Stimulated activated effector memory CD8-positive, alpha-beta T cell treated with anti-CD3 and anti-CD28 coated beads, Interleukin-12 subunit alpha, Interleukin-12 subunit beta, amount 100 ng/mL, for 72 hours (primary cell): Measurements from ENCODE around the gene CHD2.

Experiments used
- ATAC-seq: fragments of 150-1000 bp; cut with Tn5 transposase; 2 replicates; pipeline ENCODE4 v1.10.0; 2021
- DNase-seq, 2 donors: peaks; one replicate each; pipeline ENCODE4 v3.0.0; 2021 to 2022; ENCODE audit warnings: low spot score in 2 of 2
- H3K27ac Mint-ChIP-seq: one replicate; pipeline ENCODE4 v1.8.0; 2022; ENCODE audit warnings: mild to moderate bottlenecking, mixed read lengths
- H3K36me3 Mint-ChIP-seq: one replicate; pipeline ENCODE4 v1.8.0; 2022; ENCODE audit warnings: mild to moderate bottlenecking, mixed read lengths
- H3K4me1 Mint-ChIP-seq: one replicate; pipeline ENCODE4 v1.8.0; 2022; ENCODE audit warnings: mixed read lengths
- H3K4me3 Mint-ChIP-seq: one replicate; pipeline ENCODE4 v1.8.0; 2022; ENCODE audit warnings: mild to moderate bottlenecking, mixed read lengths
- H3K9me3 Mint-ChIP-seq: one replicate; pipeline ENCODE4 v1.8.0; 2022; ENCODE audit warnings: mixed read lengths

The CHD2 gene

GRCh38 chr15:92971081-92971480 is 71.0 kb downstream of the CHD2 start:
- Mint-ChIP-seq H3K4me1 (peaks cover 24% of the 10 kb centered on the region), H3K27ac (peak overlapping the region; percentile 82), H3K9me3 (no peaks in the 10 kb centered on the region), H3K4me3 (no peak overlapping the region), H3K36me3 (no peaks in the 10 kb centered on the region)
- ATAC-seq (no peak), DNase-seq (no peak)

GRCh38 chr15:92971713-92972112 is 71.6 kb downstream of the CHD2 start:
- H3K4me1 Mint-ChIP-seq = peaks cover 25% of the 10 kb centered on the region
- H3K36me3 Mint-ChIP-seq = no peaks in the 10 kb centered on the region
- no peak for DNase-seq

GRCh38 chr15:92974183-92974915 is 74.2 kb downstream of the CHD2 start:
- H3K27ac Mint-ChIP-seq = peak overlapping the region; percentile 65
- peaks cover 26% of the 10 kb centered on the region for H3K4me1 Mint-ChIP-seq
- H3K9me3 Mint-ChIP-seq = no peaks in the 10 kb centered on the region
- H3K36me3 Mint-ChIP-seq = no peaks in the 10 kb centered on the region
- no peak overlapping the region for H3K4me3 Mint-ChIP-seq
- ATAC-seq (no peak), DNase-seq (no peak)

More at GRCh38 chr15:92971713-92972112, 71.6 kb downstream of the CHD2 start:
- Mint-ChIP-seq H3K27ac (peak overlapping the region; percentile 82), H3K4me3 (no peak overlapping the region), H3K9me3 (no peaks in the 10 kb centered on the region)
- ATAC-seq = no peak

- no peak overlapping the region for H3K4me3 Mint-ChIP-seq
- peak overlapping the region; percentile 9 for H3K27ac Mint-ChIP-seq
- DNase-seq = no peak
- H3K4me1 Mint-ChIP-seq = peaks cover 23% of the 10 kb centered on the region
- no peaks in the 10 kb centered on the region for H3K36me3 Mint-ChIP-seq
- ATAC-seq = no peak
- no peaks in the 10 kb centered on the region for H3K9me3 Mint-ChIP-seq
Measured at GRCh38 chr15:92979011-92979701, 79.0 kb downstream of the CHD2 start.

- H3K4me3 Mint-ChIP-seq = no peak overlapping the region
- no peak overlapping the region for H3K27ac Mint-ChIP-seq
- ATAC-seq (peak; percentile 94), DNase-seq (no peak)
- H3K9me3 Mint-ChIP-seq = no peaks in the 10 kb centered on the region
- no peaks in the 10 kb centered on the region for H3K36me3 Mint-ChIP-seq
- H3K4me1 Mint-ChIP-seq = peaks cover 9% of the 10 kb centered on the region
Measured at GRCh38 chr15:92981333-92981732, 81.2 kb downstream of the CHD2 start.

GRCh38 chr15:92984161-92984560 is 84.0 kb downstream of the CHD2 start:
- ATAC-seq (no peak), DNase-seq (no peak)
- Mint-ChIP-seq H3K36me3 (no peaks in the 10 kb centered on the region), H3K4me1 (peaks cover 6% of the 10 kb centered on the region), H3K4me3 (no peak overlapping the region), H3K27ac (peak overlapping the region; percentile 1), H3K9me3 (no peaks in the 10 kb centered on the region)

GRCh38 chr15:92989470-92989869 is 89.3 kb downstream of the CHD2 start:
- ATAC-seq (no peak), DNase-seq (no peak)
- no peaks in the 10 kb centered on the region for H3K36me3 Mint-ChIP-seq
- peak overlapping the region; percentile 48 for H3K27ac Mint-ChIP-seq
- peaks cover 22% of the 10 kb centered on the region for H3K4me1 Mint-ChIP-seq
- H3K4me3 Mint-ChIP-seq = no peak overlapping the region
- H3K9me3 Mint-ChIP-seq = no peaks in the 10 kb centered on the region

GRCh38 chr15:92990031-92990430 is 89.9 kb downstream of the CHD2 start:
- no peak for ATAC-seq
- Mint-ChIP-seq H3K36me3 (no peaks in the 10 kb centered on the region), H3K9me3 (no peaks in the 10 kb centered on the region), H3K27ac (peak overlapping the region; percentile 48), H3K4me3 (no peak overlapping the region), H3K4me1 (peaks cover 22% of the 10 kb centered on the region)
- no peak for DNase-seq

GRCh38 chr15:92992720-92993119 is 92.6 kb downstream of the CHD2 start:
- no peaks in the 10 kb centered on the region for H3K36me3 Mint-ChIP-seq
- H3K4me1 Mint-ChIP-seq = peaks cover 22% of the 10 kb centered on the region
- H3K27ac Mint-ChIP-seq = peak overlapping the region; percentile 8
- H3K9me3 Mint-ChIP-seq = no peaks in the 10 kb centered on the region
- no peak for DNase-seq
- no peak for ATAC-seq
- H3K4me3 Mint-ChIP-seq = no peak overlapping the region

- H3K27ac Mint-ChIP-seq = peak overlapping the region; percentile 64
- DNase-seq (no peak), ATAC-seq (no peak)
- no peaks in the 10 kb centered on the region for H3K9me3 Mint-ChIP-seq
- no peak overlapping the region for H3K4me3 Mint-ChIP-seq
- H3K4me1 Mint-ChIP-seq = peaks cover 7% of the 10 kb centered on the region
- no peaks in the 10 kb centered on the region for H3K36me3 Mint-ChIP-seq
Measured at GRCh38 chr15:92997821-92998220, 97.7 kb downstream of the CHD2 start.

- Mint-ChIP-seq H3K27ac (peak overlapping the region; percentile 73), H3K4me3 (no peak overlapping the region), H3K36me3 (no peaks in the 10 kb centered on the region), H3K9me3 (no peaks in the 10 kb centered on the region), H3K4me1 (peaks cover 4% of the 10 kb centered on the region)
- ATAC-seq (no peak), DNase-seq (no peak)
Measured at GRCh38 chr15:93001156-93001555, 101.0 kb downstream of the CHD2 start.

- no peak for DNase-seq
- no peak for ATAC-seq
- no peaks in the 10 kb centered on the region for H3K36me3 Mint-ChIP-seq
- H3K4me3 Mint-ChIP-seq = no peak overlapping the region
- H3K9me3 Mint-ChIP-seq = no peaks in the 10 kb centered on the region
- peak overlapping the region; percentile 56 for H3K27ac Mint-ChIP-seq
- peaks cover 4% of the 10 kb centered on the region for H3K4me1 Mint-ChIP-seq
Measured at GRCh38 chr15:93001881-93002280, 101.8 kb downstream of the CHD2 start.

- peak overlapping the region; percentile 71 for H3K27ac Mint-ChIP-seq
- DNase-seq = no peak
- H3K4me1 Mint-ChIP-seq = peaks cover 4% of the 10 kb centered on the region
- no peak overlapping the region for H3K4me3 Mint-ChIP-seq
- ATAC-seq = no peak
- H3K9me3 Mint-ChIP-seq = no peaks in the 10 kb centered on the region
- H3K36me3 Mint-ChIP-seq = no peaks in the 10 kb centered on the region
Measured at GRCh38 chr15:93005133-93005532, 105.0 kb downstream of the CHD2 start.

GRCh38 chr15:93007994-93008393 is 107.9 kb downstream of the CHD2 start:
- Mint-ChIP-seq H3K4me1 (peaks cover 14% of the 10 kb centered on the region), H3K9me3 (no peaks in the 10 kb centered on the region), H3K36me3 (no peaks in the 10 kb centered on the region), H3K4me3 (no peak overlapping the region), H3K27ac (peak overlapping the region; percentile 38)
- ATAC-seq (no peak), DNase-seq (no peak)

GRCh38 chr15:93012786-93013185 is 112.7 kb downstream of the CHD2 start:
- H3K9me3 Mint-ChIP-seq = no peaks in the 10 kb centered on the region
- H3K4me1 Mint-ChIP-seq = peaks cover 10% of the 10 kb centered on the region
- no peak for ATAC-seq
- H3K27ac Mint-ChIP-seq = peak overlapping the region; percentile 48
- no peak overlapping the region for H3K4me3 Mint-ChIP-seq
- H3K36me3 Mint-ChIP-seq = no peaks in the 10 kb centered on the region
- DNase-seq = no peak

- H3K9me3 Mint-ChIP-seq = no peaks in the 10 kb centered on the region
- peaks cover 45% of the 10 kb centered on the region for H3K4me1 Mint-ChIP-seq
- H3K36me3 Mint-ChIP-seq = no peaks in the 10 kb centered on the region
- H3K27ac Mint-ChIP-seq = no peak overlapping the region
- no peak for DNase-seq
- H3K4me3 Mint-ChIP-seq = no peak overlapping the region
- no peak for ATAC-seq
Measured at GRCh38 chr15:93017526-93017925, 117.4 kb downstream of the CHD2 start.
